ENCODE measurements around the gene CRYBB1.

CRYBB1 gene

GRCh38 chr22:26648528-26649388 lies 30.9 kb upstream of the CRYBB1 start:
- no peak for ATAC-seq
- TF ChIP-seq BACH2 (CRISPR knock-in tag; IDR thresholded peaks at IDR 0.05; ENCODE audit: borderline replicate concordance) (no peak), ZFP30 (CRISPR knock-in tag; IDR thresholded peaks at IDR 0.05) (no peak), ESRRG (CRISPR knock-in tag; IDR thresholded peaks at IDR 0.05) (no peak), CSRNP3 (CRISPR knock-in tag; IDR thresholded peaks at IDR 0.05) (no peak), TCF4 (CRISPR knock-in tag; IDR thresholded peaks at IDR 0.05; ENCODE audit: borderline replicate concordance) (0 out of 2 replicates have a peak, but pooled peaks have one; percentile 26), ISL1 (CRISPR knock-in tag; IDR thresholded peaks at IDR 0.05) (peak; percentile 39; the same call in 1 of the 2 replicates), ZNF565 (CRISPR knock-in tag; conservative IDR thresholded peaks at IDR 0.05; ENCODE audit: low read depth) (no peak)

GRCh38 chr22:26648011-26648497 lies 30.2 kb upstream of the CRYBB1 start:
- no peak for ATAC-seq
- TF ChIP-seq CSRNP3 (CRISPR knock-in tag; IDR thresholded peaks at IDR 0.05) (no peak), CREB5 (CRISPR knock-in tag; IDR thresholded peaks at IDR 0.05; ENCODE audit: low read depth) (no peak), ZNF70 (CRISPR knock-in tag; IDR thresholded peaks at IDR 0.05) (no peak)

GRCh38 chr22:26646158-26646557 lies 28.3 kb upstream of the CRYBB1 start:
- TF ChIP-seq TSHZ2 (CRISPR knock-in tag; IDR thresholded peaks at IDR 0.05) = no peak
- no peak for TF ChIP-seq ZNF8 (CRISPR knock-in tag; IDR thresholded peaks at IDR 0.05)
- TF ChIP-seq TCF4 (CRISPR knock-in tag; IDR thresholded peaks at IDR 0.05; ENCODE audit: borderline replicate concordance) = no peak
- no peak for TF ChIP-seq CSDC2 (CRISPR knock-in tag; IDR thresholded peaks at IDR 0.05)
- TF ChIP-seq PPARA (CRISPR knock-in tag; IDR thresholded peaks at IDR 0.05; ENCODE audit: borderline replicate concordance) = no peak
- no peak for TF ChIP-seq ARNTL (CRISPR knock-in tag; IDR thresholded peaks at IDR 0.05; ENCODE audit: borderline replicate concordance, low read depth)
- TF ChIP-seq SNAI2 (CRISPR knock-in tag; IDR thresholded peaks at IDR 0.05) = no peak
- TF ChIP-seq PATZ1 (CRISPR knock-in tag; IDR thresholded peaks at IDR 0.05; ENCODE audit: borderline replicate concordance) = no peak
- TF ChIP-seq ZNF70 (CRISPR knock-in tag; IDR thresholded peaks at IDR 0.05) = no peak
- TF ChIP-seq ZFP30 (CRISPR knock-in tag; IDR thresholded peaks at IDR 0.05) = no peak
- peak; percentile 66 for ATAC-seq

- ATAC-seq = no peak
- TF ChIP-seq ISL1 (CRISPR knock-in tag; IDR thresholded peaks at IDR 0.05) (no peak), TCF4 (CRISPR knock-in tag; IDR thresholded peaks at IDR 0.05; ENCODE audit: borderline replicate concordance) (no peak), ESRRG (CRISPR knock-in tag; IDR thresholded peaks at IDR 0.05) (no peak), ZFP30 (CRISPR knock-in tag; IDR thresholded peaks at IDR 0.05) (no peak), RARB (CRISPR knock-in tag; IDR thresholded peaks at IDR 0.05) (no peak), POU6F1 (CRISPR knock-in tag; IDR thresholded peaks at IDR 0.05; ENCODE audit: borderline replicate concordance, low read depth) (no peak), ZNF565 (CRISPR knock-in tag; conservative IDR thresholded peaks at IDR 0.05; ENCODE audit: low read depth) (no peak), ARNTL (CRISPR knock-in tag; IDR thresholded peaks at IDR 0.05; ENCODE audit: borderline replicate concordance, low read depth) (no peak), PPARA (CRISPR knock-in tag; IDR thresholded peaks at IDR 0.05; ENCODE audit: borderline replicate concordance) (no peak), ZNF8 (CRISPR knock-in tag; IDR thresholded peaks at IDR 0.05) (no peak), GLIS3 (CRISPR knock-in tag; IDR thresholded peaks at IDR 0.05) (no peak), PATZ1 (CRISPR knock-in tag; IDR thresholded peaks at IDR 0.05; ENCODE audit: borderline replicate concordance) (no peak), ZNF70 (CRISPR knock-in tag; IDR thresholded peaks at IDR 0.05) (no peak)
Measured at GRCh38 chr22:26643418-26644100, 25.7 kb upstream of the CRYBB1 start.
